Jurkat, Clone E6-1 (cell line): ENCODE results near the gene ZCCHC14.
A peak's percentile ranks its signal among the peaks of the same experiment; 100 is the strongest.

ENCODE experiments used
- DNase-seq: peaks from one replicate; pipeline ENCODE4 v3.0.0-alpha.2; 2011; ENCODE audit warnings: low read depth, low spot score
- H3K4me3 ChIP-seq: 2 replicates; pipeline ENCODE4 v1.5.1; 2011; ENCODE audit warnings: mild to moderate bottlenecking, low read length, control low read depth, moderate library complexity

The ZCCHC14 gene

GRCh38 chr16:87464691-87465300 lies 28.0 kb downstream of the ZCCHC14 start:
- DNase-seq, result peak; percentile 17
- no peak overlapping the region for H3K4me3 ChIP-seq

- peak; percentile 15 for DNase-seq
- H3K4me3 ChIP-seq, result no peak overlapping the region
Observed at GRCh38 chr16:87463722-87464690, 28.8 kb downstream of the ZCCHC14 start.

- H3K4me3 ChIP-seq, result no peak overlapping the region
- peak; percentile 20 for DNase-seq
Observed at GRCh38 chr16:87461466-87461991, 31.3 kb downstream of the ZCCHC14 start.

GRCh38 chr16:87460936-87461335 lies 31.9 kb downstream of the ZCCHC14 start:
- no peak overlapping the region for H3K4me3 ChIP-seq
- no peak for DNase-seq

- no peak overlapping the region for H3K4me3 ChIP-seq
- no peak for DNase-seq
Observed at GRCh38 chr16:87459833-87460232, 33.0 kb downstream of the ZCCHC14 start.

- H3K4me3 ChIP-seq, result no peak overlapping the region
- no peak for DNase-seq
Observed at GRCh38 chr16:87459027-87459426, 33.8 kb downstream of the ZCCHC14 start.

GRCh38 chr16:87458424-87458915 lies 34.4 kb downstream of the ZCCHC14 start:
- DNase-seq, result no peak
- no peak overlapping the region for H3K4me3 ChIP-seq

- no peak overlapping the region for H3K4me3 ChIP-seq
- no peak for DNase-seq
Observed at GRCh38 chr16:87457709-87458423, 35.0 kb downstream of the ZCCHC14 start.

GRCh38 chr16:87457061-87457611 lies 35.7 kb downstream of the ZCCHC14 start:
- H3K4me3 ChIP-seq, result no peak overlapping the region

GRCh38 chr16:87454391-87454790 lies 38.4 kb downstream of the ZCCHC14 start:
- DNase-seq, result no peak
- no peak overlapping the region for H3K4me3 ChIP-seq

More at GRCh38 chr16:87457061-87457611, 35.7 kb downstream of the ZCCHC14 start:
- DNase-seq, result no peak

GRCh38 chr16:87453326-87453725 lies 39.5 kb downstream of the ZCCHC14 start:
- no peak for DNase-seq
- H3K4me3 ChIP-seq, result no peak overlapping the region

- DNase-seq, result no peak
Observed at GRCh38 chr16:87451563-87452210, 41.1 kb downstream of the ZCCHC14 start.

GRCh38 chr16:87448866-87449265 lies 44.0 kb downstream of the ZCCHC14 start:
- no peak for DNase-seq
- no peak overlapping the region for H3K4me3 ChIP-seq

More at GRCh38 chr16:87451563-87452210, 41.1 kb downstream of the ZCCHC14 start:
- no peak overlapping the region for H3K4me3 ChIP-seq

GRCh38 chr16:87447323-87447722 lies 45.5 kb downstream of the ZCCHC14 start:
- no peak for DNase-seq

GRCh38 chr16:87446479-87446878 lies 46.3 kb downstream of the ZCCHC14 start:
- DNase-seq, result no peak
- no peak overlapping the region for H3K4me3 ChIP-seq

More at GRCh38 chr16:87447323-87447722, 45.5 kb downstream of the ZCCHC14 start:
- no peak overlapping the region for H3K4me3 ChIP-seq

GRCh38 chr16:87445486-87445885 lies 47.3 kb downstream of the ZCCHC14 start:
- no peak overlapping the region for H3K4me3 ChIP-seq
- no peak for DNase-seq

GRCh38 chr16:87443964-87444363 lies 48.9 kb downstream of the ZCCHC14 start:
- H3K4me3 ChIP-seq, result no peak overlapping the region
- no peak for DNase-seq

GRCh38 chr16:87443016-87443415 lies 49.8 kb downstream of the ZCCHC14 start:
- H3K4me3 ChIP-seq, result no peak overlapping the region
- no peak for DNase-seq
